Bronchial epithelial cell (primary cell): ENCODE data around the gene RHOF. TPM values are rescaled to one million over a fixed set of nuclear protein-coding genes. Genes with fewer than 3 reads are reported as not detected.

Experiments used
- DNase-seq: peaks from one replicate; pipeline ENCODE4 v3.0.0-alpha.2; 2010; ENCODE audit warnings: low read depth
- FAIRE-seq: peaks from 2 replicates; lab custom pipeline; 2011; peaks lifted over from hg19 to GRCh38; lab: Jason Lieb, UNC
- H3K27me3 ChIP-seq: 2 replicates; pipeline ENCODE4 v1.5.1; 2011; ENCODE audit warnings: low read length; ENCODE audit not compliant: control insufficient read depth, insufficient read depth
- H3K36me3 ChIP-seq: 2 replicates; pipeline ENCODE4 v1.5.1; 2011; ENCODE audit warnings: low read length; ENCODE audit not compliant: control insufficient read depth, insufficient read depth
- H3K4me3 ChIP-seq: 2 replicates; pipeline ENCODE4 v1.5.1; 2011; ENCODE audit warnings: mild to moderate bottlenecking, low read depth, low read length, control low read depth
- CTCF ChIP-seq: IDR thresholded peaks from 2 replicates; pipeline ENCODE4 v1.5.1; 2011; ENCODE audit warnings: mild to moderate bottlenecking, moderate library complexity, low read length, control low read depth, inconsistent platforms; ENCODE audit not compliant: insufficient read depth, severe bottlenecking
- total RNA-seq: library from RNA; depleted of rRNA; stranded (reverse); fragments of >200 nt; gene quantifications from 2 replicates; pipeline ENCODE4 v1.2.1, GENCODE V29; 2014

Gene RHOF
- total RNA-seq, 1 donor from 2014 or later, result 15.5 TPM

GRCh38 chr12:121800694-121801594 is 7.5 kb upstream of the RHOF start:
- peaks cover 10% of the 10 kb centered on the region for H3K36me3 ChIP-seq
- TF ChIP-seq CTCF, result no peak
- DNase-seq, result peak; percentile 58
- H3K4me3 ChIP-seq, result peak overlapping the region; percentile 68
- no peaks in the 10 kb centered on the region for H3K27me3 ChIP-seq
- no peak for FAIRE-seq

- DNase-seq (peak; percentile 68), FAIRE-seq (no peak)
Observed at GRCh38 chr12:121799842-121800693, 6.6 kb upstream of the RHOF start.

GRCh38 chr12:121799156-121799841 is 5.8 kb upstream of the RHOF start:
- peak overlapping the region; percentile 68 for H3K4me3 ChIP-seq
- peaks cover 11% of the 10 kb centered on the region for H3K36me3 ChIP-seq
- DNase-seq (peak; percentile 76), FAIRE-seq (no peak)
- no peaks in the 10 kb centered on the region for H3K27me3 ChIP-seq
- peak; percentile 28 for TF ChIP-seq CTCF

More at GRCh38 chr12:121799842-121800693, 6.6 kb upstream of the RHOF start:
- peak overlapping the region; percentile 68 for H3K4me3 ChIP-seq
- peaks cover 11% of the 10 kb centered on the region for H3K36me3 ChIP-seq
- no peaks in the 10 kb centered on the region for H3K27me3 ChIP-seq
- TF ChIP-seq CTCF, result no peak

GRCh38 chr12:121798787-121799155 is 5.3 kb upstream of the RHOF start:
- no peak for FAIRE-seq
- H3K36me3 ChIP-seq, result peaks cover 11% of the 10 kb centered on the region
- H3K27me3 ChIP-seq, result no peaks in the 10 kb centered on the region
- DNase-seq, result no peak
- TF ChIP-seq CTCF, result no peak
- peak overlapping the region; percentile 34 for H3K4me3 ChIP-seq

- peaks cover 11% of the 10 kb centered on the region for H3K36me3 ChIP-seq
- no peaks in the 10 kb centered on the region for H3K27me3 ChIP-seq
- peak overlapping the region; percentile 34 for H3K4me3 ChIP-seq
- DNase-seq, result no peak
- TF ChIP-seq CTCF, result no peak
- no peak for FAIRE-seq
Observed at GRCh38 chr12:121797937-121798786, 4.7 kb upstream of the RHOF start.
